ENCODE measurements around the gene ST7. TPM values are rescaled to one million over a fixed set of nuclear protein-coding genes. Genes with fewer than 3 reads are reported as not detected.
"Not testable (repeated sequence)": the region's sequence is repeated elsewhere in the genome, so short reads cannot be mapped to it uniquely, and the experiment has no call there.

ST7 gene
- total RNA-seq, 1 donor from 2014 or later: 29.5 TPM

DNA sequence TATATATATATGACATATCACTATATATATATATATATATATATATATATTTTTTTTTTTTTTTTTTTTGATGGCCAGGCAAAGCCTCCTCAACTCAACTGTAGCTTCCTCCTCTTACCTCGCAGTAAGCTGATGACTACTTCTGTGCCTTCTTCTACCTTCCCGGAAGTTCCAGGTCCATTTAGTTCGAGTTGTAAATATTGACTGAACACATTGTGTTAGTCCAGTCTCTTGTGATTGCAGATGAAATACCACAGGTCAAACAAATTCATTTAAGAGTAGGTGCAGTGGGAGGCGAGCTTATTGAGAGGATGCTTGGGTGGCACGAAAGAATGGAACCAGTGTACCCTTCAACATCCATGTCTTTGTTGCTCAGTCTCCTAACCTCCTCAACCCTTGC lies 144.6 kb downstream of the ST7 start:
- DNase-seq (ENCODE audit: missing footprints) (no peak), ATAC-seq (no peak)
- intact Hi-C loops (cut with DNase I): no loop called here

DNA sequence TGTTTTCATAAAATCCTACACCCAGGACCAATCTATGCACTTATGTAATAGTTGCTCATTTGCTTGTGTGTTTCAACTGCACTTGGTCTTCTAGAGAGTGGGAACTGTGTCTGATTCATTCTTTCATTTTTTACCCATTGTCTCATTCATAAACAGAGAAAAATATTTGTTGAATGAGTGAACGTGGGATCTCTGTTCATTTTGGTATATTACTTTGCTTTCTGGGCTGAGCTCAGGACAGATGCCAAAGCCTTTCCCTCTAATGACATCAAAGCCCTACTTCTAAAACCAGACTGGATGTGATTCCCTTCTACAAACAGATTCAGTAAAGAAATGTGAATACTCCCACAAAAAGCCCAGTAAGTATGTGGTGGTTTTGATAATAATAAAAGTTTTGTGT lies 145.2 kb downstream of the ST7 start:
- intact Hi-C loops (cut with DNase I): no loop called here
- ATAC-seq: no peak

DNA sequence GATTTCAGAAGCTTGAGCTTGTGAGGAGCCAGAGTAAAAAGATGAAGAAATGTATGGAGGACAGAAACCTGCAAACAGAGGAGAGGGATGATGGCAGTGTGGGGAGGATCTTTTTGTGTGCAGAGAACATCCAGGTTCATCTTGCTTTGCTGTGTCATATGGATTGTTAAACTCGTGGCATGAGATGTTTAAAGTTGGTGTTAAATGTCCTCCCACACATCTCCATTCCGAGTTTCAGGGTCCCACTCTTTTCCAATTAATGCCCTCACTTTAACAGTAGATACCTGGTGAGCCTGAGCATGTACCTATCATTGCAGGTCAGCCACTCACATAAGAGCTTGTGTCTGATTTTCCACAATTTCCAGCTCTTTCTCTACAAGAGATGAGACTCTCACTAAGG lies 147.7 kb downstream of the ST7 start:
- intact Hi-C loops (cut with DNase I): no loop called here
- DNase-seq (ENCODE audit: missing footprints) (no peak), ATAC-seq (no peak)

More for the DNA sequence above, 145.2 kb downstream of the ST7 start:
- DNase-seq (ENCODE audit: missing footprints): no peak

DNA sequence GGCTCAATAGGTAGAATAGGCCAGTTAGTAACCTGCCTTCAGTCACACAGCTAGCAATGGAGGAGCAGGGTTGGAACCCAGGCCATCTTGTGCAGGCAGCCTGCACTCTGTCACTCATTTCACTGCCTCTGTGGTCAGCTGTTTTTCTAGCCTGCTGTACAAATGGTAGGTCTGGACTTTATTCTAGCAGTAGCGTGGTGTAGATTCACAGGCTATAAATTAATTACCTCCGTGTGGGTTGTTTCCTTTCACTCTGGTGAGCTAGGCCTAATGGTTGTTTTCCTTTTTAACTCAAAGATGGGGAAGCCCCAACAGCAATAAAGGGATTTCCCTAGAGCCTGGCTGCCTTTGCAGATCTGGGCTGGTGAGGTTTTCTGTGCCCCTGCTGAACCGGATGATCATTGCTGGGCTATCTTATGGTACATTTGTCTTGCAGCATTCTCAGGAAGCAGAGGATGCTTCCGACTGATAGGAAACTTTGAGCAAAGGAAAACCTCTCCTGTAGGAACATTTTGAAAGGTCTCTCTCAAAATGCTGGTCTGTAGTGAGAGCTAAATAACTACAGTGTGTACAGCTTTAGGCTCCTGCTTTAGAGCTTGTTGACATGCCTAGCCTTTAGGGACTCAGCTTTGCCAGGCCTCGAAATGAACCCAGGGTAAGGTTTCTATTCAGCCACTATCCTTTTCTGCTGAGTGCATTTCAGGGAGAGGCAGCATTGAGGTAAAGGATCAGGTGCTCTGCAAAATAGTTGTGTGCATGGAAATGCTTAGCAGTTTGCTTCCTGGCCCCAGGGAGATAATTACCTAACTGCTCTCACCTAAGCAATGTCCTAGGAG lies 157.4 kb downstream of the ST7 start:
- ATAC-seq (peak; percentile 50), DNase-seq (ENCODE audit: missing footprints) (no peak)
- intact Hi-C loops (cut with DNase I): no loop called here

DNA sequence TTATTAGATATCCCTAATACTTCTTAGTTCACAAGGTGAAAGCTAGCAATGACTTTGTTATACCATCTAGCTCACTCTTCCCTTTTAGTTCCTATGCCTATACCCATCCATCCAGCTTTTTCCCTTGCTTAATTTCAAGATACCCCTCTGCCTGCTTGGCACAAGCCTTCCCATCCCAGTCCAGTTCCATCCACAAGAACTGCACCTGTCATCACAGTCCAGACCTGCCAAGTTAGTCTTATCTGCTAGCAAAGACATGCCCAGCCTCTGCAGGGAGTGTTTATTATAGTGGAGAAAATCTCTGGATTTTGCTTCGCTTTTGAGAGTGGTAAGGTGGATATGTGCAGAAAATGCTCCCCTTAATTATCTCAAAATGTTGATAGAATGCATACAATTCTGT lies 158.2 kb downstream of the ST7 start:
- DNase-seq (ENCODE audit: missing footprints): no peak
- ATAC-seq: peak; percentile 92
- intact Hi-C loops (cut with DNase I): no loop called here

DNA sequence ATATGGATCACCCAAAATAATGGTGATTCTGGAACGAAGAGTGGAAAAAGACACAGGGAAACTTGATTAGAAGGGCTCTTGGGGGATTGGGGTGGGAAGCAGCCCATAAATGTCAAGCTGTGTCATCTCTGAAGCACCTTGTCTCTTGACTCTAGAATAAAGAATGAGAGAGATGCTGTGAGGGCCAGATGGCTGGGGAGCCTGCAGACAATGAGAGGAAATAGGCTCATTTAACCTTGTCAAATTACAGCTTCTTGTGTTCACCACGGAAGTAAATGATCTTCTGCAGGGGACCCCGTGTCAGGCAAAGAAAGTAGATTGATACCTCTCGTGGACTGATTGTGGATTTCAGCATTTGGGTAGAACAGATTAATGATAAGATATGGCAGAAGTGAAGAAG lies 159.3 kb downstream of the ST7 start:
- intact Hi-C loops (cut with DNase I): no loop called here
- ATAC-seq (no peak), DNase-seq (ENCODE audit: missing footprints) (no peak)

DNA sequence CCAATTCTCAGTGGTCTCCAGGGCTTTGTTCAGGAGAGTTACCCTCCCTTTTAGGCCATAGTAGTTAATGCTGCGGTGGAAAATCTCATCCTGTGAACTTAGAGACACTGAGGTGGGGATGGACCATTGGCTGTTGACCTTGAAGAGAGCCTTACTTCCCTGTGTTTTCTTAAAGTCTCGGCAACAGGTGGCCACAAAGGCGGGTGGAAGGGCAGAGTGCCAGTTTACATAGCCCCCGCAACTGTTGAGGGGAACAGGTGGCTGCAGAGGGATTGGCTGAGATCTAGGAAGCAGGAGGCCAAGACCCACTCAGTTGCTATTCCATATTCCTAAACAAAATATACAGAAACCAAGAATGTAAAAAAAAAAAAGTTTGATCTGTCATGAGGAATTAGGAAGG lies 160.6 kb downstream of the ST7 start:
- no peak for ATAC-seq
- no peak for DNase-seq (ENCODE audit: missing footprints)
- intact Hi-C loops (cut with DNase I): no loop called here

DNA sequence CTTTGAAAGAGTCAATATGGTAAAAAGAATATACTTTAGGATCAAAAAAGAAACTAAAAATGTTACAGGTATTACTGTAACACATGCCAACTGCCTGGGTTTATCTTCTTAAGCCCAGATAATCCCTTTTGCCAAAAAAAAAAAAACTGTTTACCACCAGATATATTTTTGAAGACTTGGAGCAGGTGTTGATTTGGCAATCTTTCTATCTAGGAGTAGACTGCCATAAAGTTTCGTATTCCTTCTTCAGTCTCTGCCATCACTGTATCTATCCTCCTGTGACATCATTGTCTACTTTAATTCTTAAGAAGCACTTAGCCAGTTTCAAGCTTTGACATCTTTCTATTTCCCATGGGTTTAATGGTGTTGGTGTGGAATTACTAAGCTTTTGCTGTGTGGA lies 161.0 kb downstream of the ST7 start:
- intact Hi-C loops (cut with DNase I): no loop called here
- ATAC-seq: no peak

DNA sequence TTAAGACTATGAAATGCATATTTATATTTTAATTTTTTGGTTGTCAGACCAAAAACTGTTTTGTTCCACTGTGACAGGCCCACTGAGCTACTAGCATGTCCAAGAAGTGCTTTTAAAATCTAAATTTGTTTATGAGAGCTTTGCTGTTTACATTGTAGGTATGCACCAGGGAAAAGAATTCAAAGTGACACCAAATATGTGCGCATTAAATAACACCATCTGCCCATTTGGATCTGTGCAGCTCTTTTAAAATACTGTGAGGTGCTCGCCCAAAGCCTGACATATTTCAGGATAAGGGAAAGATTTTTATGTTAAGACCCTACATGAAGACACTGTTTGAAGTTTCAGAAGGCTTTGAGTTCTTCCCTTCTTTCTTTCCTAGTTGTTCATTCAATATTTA lies 162.9 kb downstream of the ST7 start:
- intact Hi-C loops (cut with DNase I): no loop called here

More for the DNA sequence above, 161.0 kb downstream of the ST7 start:
- no peak for DNase-seq (ENCODE audit: missing footprints)

DNA sequence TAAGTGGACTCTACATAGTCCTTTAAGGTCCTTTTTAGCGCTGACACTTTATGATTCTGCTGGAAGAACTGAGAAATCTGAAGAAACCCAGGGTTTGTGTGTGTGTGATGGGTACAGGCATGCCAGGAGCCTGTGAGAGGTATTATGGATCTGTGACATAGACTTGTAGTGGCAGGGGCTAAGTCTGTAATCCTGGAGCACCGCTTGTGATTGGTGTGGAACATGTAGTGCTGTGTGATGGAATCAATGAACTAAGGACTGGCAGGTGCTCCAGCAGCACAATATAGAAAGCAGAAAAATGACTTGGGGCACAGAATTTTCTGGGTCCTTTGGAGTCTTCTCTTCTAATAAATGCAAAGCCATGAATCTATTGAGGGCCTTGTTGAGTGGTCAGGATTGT lies 163.9 kb downstream of the ST7 start:
- intact Hi-C loops (cut with DNase I): no loop called here
- ATAC-seq (no peak), DNase-seq (ENCODE audit: missing footprints) (no peak)

More for the DNA sequence above, 162.9 kb downstream of the ST7 start:
- DNase-seq (ENCODE audit: missing footprints) (no peak), ATAC-seq (no peak)

DNA sequence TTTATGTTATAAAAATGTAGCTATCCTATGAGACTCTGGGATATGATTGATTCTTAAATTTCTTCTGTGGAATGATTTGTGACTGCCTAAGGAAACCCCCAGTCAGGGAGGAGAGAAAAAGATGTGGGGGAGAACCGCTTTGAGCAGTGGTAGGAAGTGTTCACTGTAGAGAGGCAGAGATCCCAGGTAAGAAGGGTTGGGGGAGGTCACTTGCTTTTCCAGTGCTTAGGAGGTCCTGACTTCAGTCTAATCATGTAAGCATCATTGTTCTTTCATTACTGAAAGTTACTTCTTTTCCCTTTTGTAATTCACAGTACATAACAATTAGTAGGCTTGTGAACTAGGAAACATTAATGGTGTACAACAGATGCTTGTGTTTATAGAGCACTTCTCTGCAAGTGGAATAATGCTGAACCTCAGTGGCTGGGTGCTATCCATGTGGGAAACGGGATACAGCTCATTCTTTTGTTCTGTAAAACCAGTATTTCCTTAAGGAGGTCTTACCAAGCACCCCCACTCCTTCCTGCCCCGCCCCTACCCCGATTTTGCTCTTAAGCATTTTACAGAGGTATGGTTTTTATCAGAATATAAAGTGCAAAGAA lies 165.4 kb downstream of the ST7 start:
- intact Hi-C loops (cut with DNase I): loop anchor here (2.0 kb wide), 2 partner anchors 134 to 188 kb away; no protein-coding TSS in a partner anchor
- no peak for ATAC-seq
- no peak for DNase-seq (ENCODE audit: missing footprints)

DNA sequence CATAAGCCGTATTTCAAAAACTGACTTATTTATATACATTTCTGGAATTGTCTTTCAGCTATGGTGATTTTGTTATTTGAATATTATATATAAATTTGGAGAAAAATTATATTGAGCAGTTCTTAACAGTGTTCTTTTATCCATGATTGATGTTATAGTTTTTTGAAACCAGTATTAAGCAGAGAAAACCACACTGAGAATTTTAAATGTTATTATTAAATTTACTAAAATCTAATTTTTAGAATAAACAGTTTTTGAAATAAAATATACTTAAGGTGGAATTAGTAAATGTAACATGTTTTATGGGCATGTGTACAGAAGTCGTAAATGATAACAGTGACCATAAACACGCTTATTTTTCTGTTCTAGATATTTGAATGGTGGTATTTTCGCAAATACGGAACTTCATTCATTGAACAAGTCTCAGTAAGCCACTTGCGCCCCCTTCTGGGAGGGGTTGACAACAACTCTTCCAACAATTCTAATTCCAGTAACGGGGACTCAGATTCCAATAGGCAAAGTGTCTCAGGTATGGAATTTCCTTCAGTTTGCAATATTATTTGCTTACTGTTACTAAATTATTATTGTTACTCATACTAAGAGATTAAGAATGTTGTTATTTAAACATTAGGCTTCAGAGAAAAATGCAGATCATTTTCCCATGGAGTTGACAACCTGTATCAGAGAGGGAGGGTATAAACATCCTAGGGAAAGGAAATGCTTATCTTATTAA lies 166.1 kb downstream of the ST7 start:
- DNase-seq (ENCODE audit: missing footprints): peak; percentile 79
- intact Hi-C loops (cut with DNase I): loop anchor here (2.0 kb wide), 2 partner anchors 135 to 189 kb away; no protein-coding TSS in a partner anchor
- no peak for ATAC-seq

DNA sequence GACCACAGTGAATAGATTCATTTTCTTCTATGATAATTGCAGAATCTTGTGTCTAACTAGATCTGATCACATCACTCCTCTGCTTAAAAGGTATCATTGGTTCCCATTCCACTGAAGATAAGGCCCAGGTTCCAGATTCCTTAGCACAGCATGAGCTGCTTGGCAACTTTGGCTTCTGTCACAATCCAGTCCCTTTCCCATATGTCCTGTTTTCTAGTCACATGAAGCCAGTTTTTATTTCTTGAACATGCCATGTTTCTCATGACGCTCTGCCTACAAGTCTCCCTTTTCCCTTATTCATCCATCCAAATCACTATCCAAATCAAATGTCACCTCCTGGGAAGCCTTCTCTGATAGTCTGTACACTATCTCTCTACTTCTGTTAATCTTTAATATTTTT lies 167.0 kb downstream of the ST7 start:
- intact Hi-C loops (cut with DNase I): loop anchor here (10.0 kb wide), 2 partner anchors 526 to 946 kb away; no protein-coding TSS in a partner anchor
- not testable (repeated sequence) for ATAC-seq; DNase-seq (ENCODE audit: missing footprints)

DNA sequence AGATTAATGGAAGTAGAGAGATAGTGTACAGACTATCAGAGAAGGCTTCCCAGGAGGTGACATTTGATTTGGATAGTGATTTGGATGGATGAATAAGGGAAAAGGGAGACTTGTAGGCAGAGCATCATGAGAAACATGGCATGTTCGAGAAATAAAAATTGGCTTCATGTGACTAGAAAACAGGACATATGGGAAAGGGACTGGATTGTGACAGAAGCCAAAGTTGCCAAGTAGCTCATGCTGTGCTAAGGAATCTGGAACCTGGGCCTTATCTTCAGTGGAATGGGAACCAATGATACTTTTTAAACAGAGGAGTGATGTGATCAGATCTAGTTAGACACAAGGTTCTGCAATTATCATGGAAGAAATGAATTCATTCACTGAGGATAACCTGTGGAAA lies 168.7 kb downstream of the ST7 start:
- ATAC-seq; DNase-seq (ENCODE audit: missing footprints): not testable (repeated sequence)
- intact Hi-C loops (cut with DNase I): loop anchor here (10.0 kb wide), 2 partner anchors 527 to 947 kb away; no protein-coding TSS in a partner anchor

DNA sequence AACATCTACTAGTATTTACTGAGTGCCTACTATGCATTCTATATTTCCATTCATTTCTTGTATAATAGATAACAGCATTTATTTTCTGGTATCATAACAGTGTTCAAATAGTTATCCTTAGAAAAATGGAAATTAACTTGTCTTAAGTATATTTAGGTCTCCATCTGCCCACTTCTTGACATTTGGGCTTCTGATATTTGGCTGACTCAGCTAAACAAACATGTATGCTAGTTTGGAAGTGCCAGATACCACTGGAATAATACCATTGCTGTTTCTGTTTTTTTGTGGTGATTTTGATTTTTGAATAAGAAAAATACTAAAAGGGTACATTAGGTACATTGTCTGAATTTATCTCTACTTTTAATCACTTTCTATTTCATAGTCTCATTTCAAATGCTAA lies 169.2 kb downstream of the ST7 start:
- DNase-seq (ENCODE audit: missing footprints): no peak
- intact Hi-C loops (cut with DNase I): loop anchor here (10.0 kb wide), 2 partner anchors 528 to 948 kb away; no protein-coding TSS in a partner anchor
- ATAC-seq: no peak

DNA sequence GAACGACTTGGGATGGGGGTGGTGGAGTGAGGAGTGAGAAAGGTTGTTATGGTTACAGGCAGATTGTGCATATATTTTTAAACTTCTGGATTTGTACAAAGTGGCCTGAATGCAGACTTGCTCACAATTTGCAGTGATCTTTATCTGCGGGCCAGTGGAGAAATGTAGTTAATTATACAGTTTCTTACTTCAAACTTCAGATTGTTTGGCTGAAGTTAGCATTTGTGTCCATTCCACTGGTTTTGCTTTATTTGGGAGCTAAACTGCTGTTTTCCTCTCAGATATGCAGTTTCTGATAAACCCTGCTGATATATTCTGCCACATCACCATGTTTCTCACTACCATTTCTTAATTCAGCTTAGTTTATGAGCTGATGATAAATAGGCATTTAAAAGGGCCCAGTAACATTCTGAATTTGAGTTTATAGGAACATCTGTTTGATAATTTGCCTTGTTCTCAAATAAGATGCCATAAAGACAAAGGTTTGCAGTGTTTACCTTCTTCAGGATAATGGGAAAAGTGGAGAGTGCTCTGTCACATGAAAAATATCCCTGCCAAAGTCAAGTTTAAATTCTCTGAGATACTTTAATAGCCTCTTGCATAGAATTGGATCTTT lies 170.1 kb downstream of the ST7 start:
- no peak for DNase-seq (ENCODE audit: missing footprints)
- intact Hi-C loops (cut with DNase I): loop anchor here (1.0 to 10.0 kb wide), 3 partner anchors 137 to 949 kb away; no protein-coding TSS in a partner anchor
- ATAC-seq: no peak

DNA sequence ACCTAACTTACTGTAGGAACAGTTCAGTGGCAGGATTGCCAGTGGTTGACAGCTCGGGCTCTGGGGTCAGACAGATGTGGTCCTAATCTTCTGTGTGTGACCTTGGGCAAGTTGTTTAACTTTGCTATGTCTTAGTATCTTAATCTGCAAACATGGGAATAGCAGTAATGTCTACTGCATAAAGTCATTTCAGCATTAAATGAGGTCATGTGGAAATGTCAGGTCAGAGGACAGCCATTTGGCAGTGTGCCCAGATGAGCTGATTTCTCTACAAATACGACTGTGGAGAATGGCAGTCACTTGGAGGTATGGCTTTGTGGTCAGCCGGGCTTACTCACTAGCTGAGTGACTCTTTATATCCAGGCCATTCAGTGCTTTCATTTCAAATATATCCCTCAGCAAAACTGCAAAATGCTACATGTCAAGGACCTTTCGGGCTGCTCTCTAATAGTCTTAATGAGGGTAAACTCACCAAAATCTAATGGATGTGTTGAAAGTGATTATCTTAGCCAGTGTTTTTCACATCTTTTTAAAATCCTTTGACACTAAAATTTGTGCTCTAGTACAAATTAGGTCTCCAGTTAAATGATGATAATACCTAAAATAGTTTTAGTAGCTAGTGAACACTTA lies 171.4 kb downstream of the ST7 start:
- intact Hi-C loops (cut with DNase I): loop anchor here (10.0 kb wide), 2 partner anchors 530 to 950 kb away; no protein-coding TSS in a partner anchor
- DNase-seq (ENCODE audit: missing footprints) (peak; percentile 73), ATAC-seq (peak; percentile 66)

DNA sequence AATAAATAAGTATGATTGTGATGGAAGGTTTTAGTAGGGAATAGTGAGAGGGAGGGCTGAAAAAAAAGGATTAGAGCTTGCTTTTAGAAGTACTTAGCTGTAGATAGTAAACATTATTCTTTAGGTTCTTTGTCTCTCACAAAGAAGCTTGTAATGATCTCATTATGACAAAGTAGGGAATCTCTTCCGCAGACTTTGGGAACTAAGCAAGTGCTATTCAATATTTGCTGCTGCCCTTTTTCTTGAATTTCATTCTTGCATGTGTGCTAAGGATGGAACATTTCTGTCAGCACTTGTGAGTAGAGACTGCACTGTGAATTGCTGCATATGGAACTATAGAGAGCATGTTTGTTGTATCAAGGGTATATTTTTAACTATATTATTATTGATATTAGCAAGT lies 173.4 kb downstream of the ST7 start:
- intact Hi-C loops (cut with DNase I): loop anchor here (2.0 to 10.0 kb wide), 3 partner anchors 196 to 952 kb away; no protein-coding TSS in a partner anchor
- DNase-seq (ENCODE audit: missing footprints): no peak

More for the DNA sequence above, 173.4 kb downstream of the ST7 start:
- ATAC-seq: no peak
